ENCODE results near the gene SIPA1L3.

- no peak for TF ChIP-seq CTCF (IDR thresholded peaks at IDR 0.05)
- no peak for TF ChIP-seq RAD21 (IDR thresholded peaks at IDR 0.05; ENCODE audit: low read length)
- TF ChIP-seq RXRA (IDR thresholded peaks at IDR 0.05; ENCODE audit: borderline replicate concordance, low read depth): no peak
- no peak for TF ChIP-seq USF2 (IDR thresholded peaks at IDR 0.05; ENCODE audit: borderline replicate concordance, low read depth, low read length)
- TF ChIP-seq MEF2A (IDR thresholded peaks at IDR 0.05; ENCODE audit: borderline replicate concordance, low read depth): no peak
- TF ChIP-seq EP300 (IDR thresholded peaks at IDR 0.05; ENCODE audit: borderline replicate concordance in 1 of 2, low read depth in 1 of 2, low read length in 1 of 2): no peak
- no peak for TF ChIP-seq POLR2AphosphoS5 (IDR thresholded peaks at IDR 0.05; ENCODE audit: low read depth, low read length)
- no peak for TF ChIP-seq SIN3A (IDR thresholded peaks at IDR 0.05; ENCODE audit: borderline replicate concordance, low read depth, low read length)
- TF ChIP-seq GABPA (IDR thresholded peaks at IDR 0.05; ENCODE audit: low read depth): no peak
- TF ChIP-seq TAF1 (IDR thresholded peaks at IDR 0.05; ENCODE audit: borderline replicate concordance, low read depth, low read length): no peak
- TF ChIP-seq FOXM1 (IDR thresholded peaks at IDR 0.05; ENCODE audit: low read depth): no peak
Measured at GRCh38 chr19:38107129-38107528, 200.1 kb downstream of the SIPA1L3 start.

All from SK-N-SH (cell line).